H9 (cell line): ENCODE data around the gene MDGA2. TPM values are rescaled to one million over a fixed set of nuclear protein-coding genes. Genes with fewer than 3 reads are reported as not detected.

Experiments
- DNase-seq: peaks from one replicate; pipeline ENCODE4 v3.0.0-alpha.2; 2017
- H2AFZ ChIP-seq: one replicate; pipeline ENCODE4 v1.6.1; 2013; ENCODE audit warnings: mild to moderate bottlenecking, low read length, control low read depth, moderate library complexity
- H2AK5ac ChIP-seq: 2 replicates; pipeline ENCODE4 v1.6.1; 2013; ENCODE audit warnings: low read length, control low read depth, mixed read lengths; ENCODE audit not compliant: insufficient read length
- H2BK120ac ChIP-seq: one replicate; pipeline ENCODE4 v1.6.1; 2013; ENCODE audit warnings: low read depth, mild to moderate bottlenecking, low read length, control low read depth, inconsistent platforms; ENCODE audit not compliant: poor library complexity, severe bottlenecking
- H2BK12ac ChIP-seq: 2 replicates; pipeline ENCODE4 v1.6.1; 2013; ENCODE audit warnings: low read length, control low read depth, mixed read lengths, low read depth; ENCODE audit not compliant: insufficient read length
- H2BK15ac ChIP-seq: 2 replicates; pipeline ENCODE4 v1.6.1; 2013; ENCODE audit warnings: low read depth, low read length, control low read depth
- H2BK20ac ChIP-seq: one replicate; pipeline ENCODE4 v1.6.1; 2013; ENCODE audit warnings: low read depth, mild to moderate bottlenecking, low read length, control low read depth, inconsistent platforms; ENCODE audit not compliant: poor library complexity, severe bottlenecking
- H2BK5ac ChIP-seq: 2 replicates; pipeline ENCODE4 v1.6.1; 2013; ENCODE audit warnings: low read length, control low read depth, mixed read lengths; ENCODE audit not compliant: insufficient read length
- H3K14ac ChIP-seq: 2 replicates; pipeline ENCODE4 v1.6.1; 2013; ENCODE audit warnings: low read length, control low read depth; ENCODE audit not compliant: insufficient read depth
- H3K18ac ChIP-seq: 2 replicates; pipeline ENCODE4 v1.6.1; 2013; ENCODE audit warnings: low read depth, mild to moderate bottlenecking, mixed read lengths, low read length, control low read depth; ENCODE audit not compliant: insufficient read length
- H3K23ac ChIP-seq: 2 replicates; pipeline ENCODE4 v1.6.1; 2013; ENCODE audit warnings: low read length, control low read depth, mixed read lengths, low read depth; ENCODE audit not compliant: insufficient read length
- H3K23me2 ChIP-seq: 2 replicates; pipeline ENCODE4 v1.6.1; 2013; ENCODE audit warnings: low read depth, mild to moderate bottlenecking, mixed read lengths, low read length, control low read depth; ENCODE audit not compliant: insufficient read length, poor library complexity, severe bottlenecking
- H3K27ac ChIP-seq: 2 replicates; pipeline ENCODE4 v1.5.1; 2013; ENCODE audit warnings: low read length, control low read depth, mixed read lengths, low read depth; ENCODE audit not compliant: insufficient read length
- H3K27me3 ChIP-seq: 2 replicates; pipeline ENCODE4 v1.6.1; 2013; ENCODE audit warnings: low read length, control low read depth, inconsistent platforms; ENCODE audit not compliant: insufficient read depth
- H3K4ac ChIP-seq: 2 replicates; pipeline ENCODE4 v1.6.1; 2013; ENCODE audit warnings: low read depth, mild to moderate bottlenecking, control low read depth, inconsistent platforms, low read length, moderate library complexity
- H3K4me1 ChIP-seq: 2 replicates; pipeline ENCODE4 v1.6.1; 2013; ENCODE audit warnings: low read length, control low read depth, inconsistent platforms; ENCODE audit not compliant: insufficient read depth
- H3K4me2 ChIP-seq: 2 replicates; pipeline ENCODE4 v1.6.1; 2013; ENCODE audit warnings: low read length, control low read depth, mixed read lengths; ENCODE audit not compliant: insufficient read length, insufficient read depth
- H3K56ac ChIP-seq: 2 replicates; pipeline ENCODE4 v1.6.1; 2013; ENCODE audit warnings: low read depth, mild to moderate bottlenecking, mixed read lengths, low read length, control low read depth; ENCODE audit not compliant: insufficient read length
- H3K79me1 ChIP-seq: 2 replicates; pipeline ENCODE4 v1.6.1; 2013; ENCODE audit warnings: low read depth, mild to moderate bottlenecking, moderate library complexity, low read length, control low read depth, inconsistent platforms; ENCODE audit not compliant: insufficient read depth, poor library complexity, severe bottlenecking
- H3K79me2 ChIP-seq: 2 replicates; pipeline ENCODE4 v1.6.1; 2013; ENCODE audit warnings: low read length, control low read depth, inconsistent platforms; ENCODE audit not compliant: insufficient read depth
- H3K9ac ChIP-seq: 2 replicates; pipeline ENCODE4 v1.6.1; 2013; ENCODE audit warnings: low read length, control low read depth, mixed read lengths; ENCODE audit not compliant: insufficient read length; ENCODE audit errors: extremely low read depth
- H3K9me3 ChIP-seq: one replicate; pipeline ENCODE4 v1.6.1; 2013; ENCODE audit warnings: low read depth, low read length, inconsistent platforms; ENCODE audit not compliant: control insufficient read depth
- H3T11ph ChIP-seq: one replicate; pipeline ENCODE4 v1.6.1; 2013; ENCODE audit warnings: mild to moderate bottlenecking, low read length, control low read depth, inconsistent platforms
- H4K20me1 ChIP-seq: one replicate; pipeline ENCODE4 v1.6.1; 2013; ENCODE audit not compliant: control insufficient read depth, insufficient read length, insufficient read depth
- H4K5ac ChIP-seq: 2 replicates; pipeline ENCODE4 v1.6.1; 2013; ENCODE audit warnings: low read depth, mild to moderate bottlenecking, mixed read lengths, low read length, control low read depth; ENCODE audit not compliant: insufficient read length
- H4K8ac ChIP-seq: replicated peaks from 2 replicates; pipeline ENCODE4 v1.6.1; 2013; ENCODE audit warnings: low read length, control low read depth, mixed read lengths, low read depth; ENCODE audit not compliant: insufficient read length
- H4K91ac ChIP-seq: 2 replicates; pipeline ENCODE4 v1.6.1; 2013; ENCODE audit warnings: low read depth, mild to moderate bottlenecking, moderate library complexity, mixed read lengths, low read length, control low read depth; ENCODE audit not compliant: insufficient read length
- H3K27ac Mint-ChIP-seq, 3 experiments: 2 replicates in 2 of 3; 3 replicates in 1 of 3; pipeline ENCODE4 v1.8.0; 2020 to 2021; ENCODE audit warnings: mixed read lengths in 3 of 3, mild to moderate bottlenecking in 1 of 3, moderate library complexity in 1 of 3
- H3K27me3 Mint-ChIP-seq: 2 replicates; pipeline ENCODE4 v1.8.0; 2021; ENCODE audit warnings: low read depth, mild to moderate bottlenecking, moderate library complexity, mixed read lengths
- H3K36me3 Mint-ChIP-seq, 3 experiments: 2 replicates in 2 of 3; 3 replicates in 1 of 3; pipeline ENCODE4 v1.8.0; 2020 to 2021; ENCODE audit warnings: low read depth in 3 of 3, mixed read lengths in 3 of 3; ENCODE audit not compliant: insufficient read depth in 1 of 3
- H3K4me1 Mint-ChIP-seq, 2 experiments: 2 replicates each; pipeline ENCODE4 v1.8.0; 2020; ENCODE audit warnings: mixed read lengths in 2 of 2
- H3K4me3 Mint-ChIP-seq, 2 experiments: 2 replicates in 1 of 2; 3 replicates in 1 of 2; pipeline ENCODE4 v1.8.0; 2020 to 2021; ENCODE audit warnings: mild to moderate bottlenecking in 2 of 2, mixed read lengths in 2 of 2, moderate library complexity in 1 of 2
- H3K9me3 Mint-ChIP-seq, 2 experiments: 2 replicates in 1 of 2; 3 replicates in 1 of 2; pipeline ENCODE4 v1.8.0; 2020; ENCODE audit warnings: mild to moderate bottlenecking in 2 of 2, mixed read lengths in 2 of 2, moderate library complexity in 1 of 2
- WGBS: extraction: QIAGEN DNeasy Blood & Tissue Kit; methylation state at CpG from one replicate; pipeline ENCODE4 v1.1.7; 2013; ENCODE audit warnings: missing lambda C conversion rate, low lambda C conversion rate, mixed read lengths; ENCODE audit not compliant: insufficient read length; ENCODE audit errors: extremely low coverage; 5-methylcytosine and 5-hydroxymethylcytosine counted together
- total RNA-seq: library from RNA; stranded (reverse); gene quantifications from 2 replicates; pipeline ENCODE4 v1.2.1, GENCODE V29; 2021
- TF ChIP-seq, protein P1 (sequence below): fragments of 200-600 bp; sonication (generic); conservative IDR thresholded peaks from 3 replicates; pipeline ENCODE4 v1.8.0; 2021; ENCODE audit warnings: antibody characterized with exemption, mild to moderate bottlenecking

Gene MDGA2
- total RNA-seq, 1 experiment from 2014 or later: 1.9 TPM

DNA sequence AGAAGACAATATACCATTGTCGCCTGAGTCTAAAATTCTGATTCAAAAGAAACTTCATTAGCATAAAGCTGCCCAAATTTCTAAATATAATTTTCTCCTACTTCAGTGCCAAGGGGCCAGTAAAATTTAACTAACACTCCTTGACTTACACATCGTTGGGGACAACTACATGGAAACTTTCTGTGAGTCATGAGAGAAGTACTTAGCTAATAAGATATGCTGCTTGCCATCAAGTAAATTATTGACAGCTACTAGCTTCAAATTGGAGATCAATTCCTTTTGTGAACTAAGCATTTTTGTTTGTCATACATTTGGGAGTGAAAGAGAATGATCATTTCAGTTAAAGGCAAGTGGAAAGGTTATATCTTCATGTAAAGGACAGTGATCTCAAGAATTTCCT, 373.3 kb downstream of the MDGA2 start:
- no peak overlapping the region for H2AFZ ChIP-seq
- no peak overlapping the region for H2BK20ac ChIP-seq
- no peaks in the 10 kb centered on the region for H4K20me1 ChIP-seq
- Mint-ChIP-seq H3K36me3 (peaks cover 0 to 7% (median 0%) of the 10 kb centered on the region in 3 experiments; a peak in 1 of 7 replicates), H3K4me1 (peaks cover 4 to 5% of the 10 kb centered on the region in 2 experiments; a peak in 3 of 4 replicates), H3K9me3 (no peaks in the 10 kb centered on the region), H3K4me3 (no peak overlapping the region), H3K27ac (no peak overlapping the region), H3K27me3 (no peaks in the 10 kb centered on the region)
- no peaks in the 10 kb centered on the region for H3K27me3 ChIP-seq
- H3K4me2 ChIP-seq: no peak overlapping the region
- no peak overlapping the region for H2BK120ac ChIP-seq
- H3K79me2 ChIP-seq: no peaks in the 10 kb centered on the region
- H2BK5ac ChIP-seq: no peak overlapping the region
- TF ChIP-seq, protein P1, sequence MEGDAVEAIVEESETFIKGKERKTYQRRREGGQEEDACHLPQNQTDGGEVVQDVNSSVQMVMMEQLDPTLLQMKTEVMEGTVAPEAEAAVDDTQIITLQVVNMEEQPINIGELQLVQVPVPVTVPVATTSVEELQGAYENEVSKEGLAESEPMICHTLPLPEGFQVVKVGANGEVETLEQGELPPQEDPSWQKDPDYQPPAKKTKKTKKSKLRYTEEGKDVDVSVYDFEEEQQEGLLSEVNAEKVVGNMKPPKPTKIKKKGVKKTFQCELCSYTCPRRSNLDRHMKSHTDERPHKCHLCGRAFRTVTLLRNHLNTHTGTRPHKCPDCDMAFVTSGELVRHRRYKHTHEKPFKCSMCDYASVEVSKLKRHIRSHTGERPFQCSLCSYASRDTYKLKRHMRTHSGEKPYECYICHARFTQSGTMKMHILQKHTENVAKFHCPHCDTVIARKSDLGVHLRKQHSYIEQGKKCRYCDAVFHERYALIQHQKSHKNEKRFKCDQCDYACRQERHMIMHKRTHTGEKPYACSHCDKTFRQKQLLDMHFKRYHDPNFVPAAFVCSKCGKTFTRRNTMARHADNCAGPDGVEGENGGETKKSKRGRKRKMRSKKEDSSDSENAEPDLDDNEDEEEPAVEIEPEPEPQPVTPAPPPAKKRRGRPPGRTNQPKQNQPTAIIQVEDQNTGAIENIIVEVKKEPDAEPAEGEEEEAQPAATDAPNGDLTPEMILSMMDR: no peak
- no peak for DNase-seq
- H4K8ac ChIP-seq: no peak overlapping the region
- no peak overlapping the region for H2BK12ac ChIP-seq
- no peaks in the 10 kb centered on the region for H3K23me2 ChIP-seq
- H3K9me3 ChIP-seq: no peaks in the 10 kb centered on the region
- H2BK15ac ChIP-seq: no peak overlapping the region
- H3K14ac ChIP-seq: no peak overlapping the region
- H3K56ac ChIP-seq: no peak overlapping the region
- H3T11ph ChIP-seq: no peak overlapping the region
- no peak overlapping the region for H4K5ac ChIP-seq
- no peak overlapping the region for H3K18ac ChIP-seq
- no peak overlapping the region for H3K9ac ChIP-seq
- H2AK5ac ChIP-seq: no peak overlapping the region
- H3K27ac ChIP-seq: no peak overlapping the region
- H3K4ac ChIP-seq: no peak overlapping the region
- H3K4me1 ChIP-seq: no peaks in the 10 kb centered on the region
- H3K23ac ChIP-seq: no peak overlapping the region
- no peaks in the 10 kb centered on the region for H3K79me1 ChIP-seq
- no CpG with 5 or more reads among the region's 2 CpGs for WGBS
- H4K91ac ChIP-seq: no peak overlapping the region
